Stimulated activated CD8-positive, alpha-beta memory T cell treated with anti-CD3 and anti-CD28 coated beads, Interleukin-7, amount 100 ng/mL, for 1 hour (primary cell): Measurements from ENCODE around the gene TNPO3.

Source experiments
- DNase-seq, 2 donors: peaks; one replicate each; pipeline ENCODE4 v3.0.0-alpha.2; 2020; ENCODE audit warnings: low read depth in 2 of 2

The TNPO3 gene

GRCh38 chr7:128906766-128907559, 147.9 kb downstream of the TNPO3 start:
- no peak for DNase-seq

GRCh38 chr7:128906001-128906765, 148.7 kb downstream of the TNPO3 start:
- DNase-seq: no peak

- DNase-seq: no peak
Observed at GRCh38 chr7:128904381-128905197, 150.3 kb downstream of the TNPO3 start.
